OCI-LY1 (cell line): ENCODE results near the gene CC2D1A.

ENCODE experiments used
- EZH2 ChIP-seq: fragments of 200-600 bp; sonication (generic), shearing (Covaris generic); IDR thresholded peaks from 2 replicates; pipeline ENCODE4 v1.8.0; 2017; ENCODE audit warnings: borderline replicate concordance, mixed run types, mild to moderate bottlenecking, antibody characterized with exemption, low read length, moderate library complexity, mixed read lengths
- TF ChIP-seq, protein P1 (sequence below): fragments of 200-600 bp; sonication (generic), shearing (Covaris generic); IDR thresholded peaks from 2 replicates; pipeline ENCODE4 v1.5.1; 2017; ENCODE audit warnings: mild to moderate bottlenecking, antibody characterized with exemption, low read length, moderate library complexity, mixed read lengths

DNA sequence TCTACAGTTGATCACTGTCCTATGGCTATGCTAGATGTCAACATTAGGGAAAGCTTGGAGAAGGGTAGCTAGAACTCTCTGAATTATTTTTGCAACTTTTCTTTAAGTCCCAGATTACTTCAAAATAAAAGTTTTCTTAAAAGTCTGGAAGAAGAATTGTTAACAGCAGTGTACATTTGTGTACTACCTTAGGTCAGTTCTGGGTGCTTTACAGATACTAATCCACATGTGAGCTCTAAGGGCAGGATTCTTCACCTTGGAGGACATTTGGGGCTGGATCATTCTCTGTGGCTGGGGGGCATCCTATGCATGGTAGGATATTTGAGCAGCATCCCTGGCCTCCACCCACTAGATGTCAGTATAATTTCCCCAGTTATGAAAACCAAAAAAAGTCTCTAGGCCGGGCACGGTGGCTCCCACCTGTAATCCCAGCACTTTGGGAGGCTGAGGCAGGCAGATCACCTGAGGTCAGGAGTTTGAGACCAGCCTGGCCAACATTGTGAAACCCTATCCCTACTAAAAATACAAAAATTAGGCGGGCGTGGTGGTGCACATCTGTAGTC lies 2.9 kb upstream of the CC2D1A start:
- TF ChIP-seq, protein P1, sequence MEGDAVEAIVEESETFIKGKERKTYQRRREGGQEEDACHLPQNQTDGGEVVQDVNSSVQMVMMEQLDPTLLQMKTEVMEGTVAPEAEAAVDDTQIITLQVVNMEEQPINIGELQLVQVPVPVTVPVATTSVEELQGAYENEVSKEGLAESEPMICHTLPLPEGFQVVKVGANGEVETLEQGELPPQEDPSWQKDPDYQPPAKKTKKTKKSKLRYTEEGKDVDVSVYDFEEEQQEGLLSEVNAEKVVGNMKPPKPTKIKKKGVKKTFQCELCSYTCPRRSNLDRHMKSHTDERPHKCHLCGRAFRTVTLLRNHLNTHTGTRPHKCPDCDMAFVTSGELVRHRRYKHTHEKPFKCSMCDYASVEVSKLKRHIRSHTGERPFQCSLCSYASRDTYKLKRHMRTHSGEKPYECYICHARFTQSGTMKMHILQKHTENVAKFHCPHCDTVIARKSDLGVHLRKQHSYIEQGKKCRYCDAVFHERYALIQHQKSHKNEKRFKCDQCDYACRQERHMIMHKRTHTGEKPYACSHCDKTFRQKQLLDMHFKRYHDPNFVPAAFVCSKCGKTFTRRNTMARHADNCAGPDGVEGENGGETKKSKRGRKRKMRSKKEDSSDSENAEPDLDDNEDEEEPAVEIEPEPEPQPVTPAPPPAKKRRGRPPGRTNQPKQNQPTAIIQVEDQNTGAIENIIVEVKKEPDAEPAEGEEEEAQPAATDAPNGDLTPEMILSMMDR, result peak; percentile 64
- TF ChIP-seq EZH2, result no peak
